Spleen (tissue), 11 donors: ENCODE data around the gene TRPV4. TPM values are rescaled to one million over a fixed set of nuclear protein-coding genes. Genes with fewer than 3 reads are reported as not detected.

ENCODE experiments used
- DNase-seq: peaks from one replicate; pipeline ENCODE4 v3.0.0-alpha.2; 2020
- H3K27ac ChIP-seq, 8 donors: fragments of 200-600 bp; sonication (generic) in 7 of 8; 1 replicate in 4 of 8; 2 replicates in 4 of 8; pipeline versions ENCODE4 v1.5.0 to v1.8.0; 2016 to 2021; ENCODE audit warnings: inconsistent platforms in 4 of 8, mild to moderate bottlenecking in 4 of 8, moderate library complexity in 1 of 8
- H3K27me3 ChIP-seq, 7 donors: fragments of 200-600 bp; sonication (generic) in 6 of 7; replicated peaks in 1 of 7; 1 replicate in 4 of 7; 2 replicates in 3 of 7; pipeline versions ENCODE4 v1.5.0 to v1.8.0; 2016 to 2021; ENCODE audit warnings: inconsistent platforms in 3 of 7, mild to moderate bottlenecking in 1 of 7
- H3K36me3 ChIP-seq, 6 donors: fragments of 200-600 bp; sonication (generic) in 5 of 6; 1 replicate in 4 of 6; 2 replicates in 2 of 6; pipeline versions ENCODE4 v1.5.0 to v1.8.0; 2016 to 2021; ENCODE audit warnings: inconsistent platforms in 2 of 6
- H3K4me1 ChIP-seq, 6 donors: fragments of 200-600 bp; sonication (generic) in 5 of 6; 1 replicate in 3 of 6; 2 replicates in 3 of 6; pipeline versions ENCODE4 v1.5.0 to v1.8.0; 2016 to 2021; ENCODE audit warnings: inconsistent platforms in 3 of 6
- H3K4me3 ChIP-seq, 8 donors: fragments of 200-600 bp; sonication (generic) in 7 of 8; 1 replicate in 4 of 8; 2 replicates in 4 of 8; pipeline versions ENCODE4 v1.5.0 to v1.8.0; 2016 to 2021; ENCODE audit warnings: inconsistent platforms in 4 of 8, mild to moderate bottlenecking in 4 of 8, moderate library complexity in 2 of 8
- H3K9me3 ChIP-seq, 8 donors: fragments of 200-600 bp; sonication (generic) in 7 of 8; 1 replicate in 4 of 8; 2 replicates in 4 of 8; pipeline versions ENCODE4 v1.5.0 to v1.8.0; 2016 to 2021; ENCODE audit warnings: inconsistent platforms in 4 of 8
- POLR2A ChIP-seq, 3 donors: fragments of 450-650 bp; IDR thresholded peaks; one replicate each; pipeline ENCODE4 v1.5.1; 2017; ENCODE audit warnings: antibody characterized with exemption in 3 of 3, mild to moderate bottlenecking in 1 of 3
- POLR2AphosphoS5 ChIP-seq, 3 donors: sonication (generic); formaldehyde crosslinking; IDR thresholded peaks; one replicate each; pipeline ENCODE4 v1.5.1; 2017; ENCODE audit warnings: antibody characterized with exemption in 3 of 3
- WGBS, 5 donors: extraction: QIAGEN DNeasy Blood & Tissue Kit in 3 of 5; methylation state at CpG; one replicate each; pipeline versions ENCODE4 v1.1.5 to v1.1.7; 2013 to 2018; 5-methylcytosine and 5-hydroxymethylcytosine counted together
- intact Hi-C: fragments of 100-400 bp; cut with DNase I; formaldehyde crosslinking; loops from one replicate; pipeline ENCODE4 v1.15.0; 2023; ENCODE audit warnings: low total_unique reads
- polyA plus RNA-seq, 3 donors: library from polyadenylated mRNA; stranded (reverse); fragments of 200-250 nt; gene quantifications; one replicate each; pipeline ENCODE4 v1.2.1, GENCODE V29; 2013
- total RNA-seq, 7 donors: library from RNA; depleted of rRNA in 3 of 7; stranded (reverse); fragments of >200 nt in 3 of 7; fragmentation: NEBNext Ultra II Directional in 4 of 7; extraction: Animal tissue kit (Norgen Biotek cat#: 25700) in 4 of 7; gene quantifications; one replicate each; pipeline versions ENCODE4 v1.1.0 to v1.2.1, GENCODE V29; 2016 to 2021
- TF ChIP-seq, protein P1 (sequence below), 11 experiments: fragments of 200-600 bp in 7 of 11; fragments of 450-650 bp in 4 of 11; sonication (generic) in 4 of 11; IDR thresholded peaks in 8 of 11; conservative IDR thresholded peaks in 3 of 11; 1 replicate in 7 of 11; 2 replicates in 4 of 11; pipeline versions ENCODE4 v1.4.0 to v1.8.0; 2016 to 2021; ENCODE audit warnings: antibody characterized with exemption in 11 of 11, inconsistent platforms in 4 of 11, mild to moderate bottlenecking in 1 of 11
- donor health status: healthy with polysubstance abuse.
- donor health status: DM: no; HTN: no; CAD: no; lungs with moderate emphysema.
- donor health status: DM: no; HTN: no; CAD: no.
- donor health status: Bipolar disorder and iron deficiency.
- donor health status: healthy.
- donor health status: DM: no; HTN: no; CAD: no.
- donor health status: DM: yes; HTN: yes; CAD: no.

TRPV4 gene
- total and polyA plus RNA-seq, 10 donors = 0.49 to 8.0 (median 4.4) TPM

GRCh38 chr12:109770104-109770860, 62.9 kb downstream of the TRPV4 start:
- Histone ChIP-seq H3K9me3 (no peaks in the 10 kb centered on the region), H3K27me3 (peaks cover 0 to 6% (median 0%) of the 10 kb centered on the region in 7 donors), H3K4me3 (no peak overlapping the region), H3K27ac (peak overlapping the region in 1 of 8 donors; percentile 21), H3K4me1 (peaks cover 0 to 39% (median 16%) of the 10 kb centered on the region in 6 donors), H3K36me3 (peaks cover 0 to 21% (median 3%) of the 10 kb centered on the region in 6 donors)
- intact Hi-C loops = loop anchor here (10.0 kb wide), 1 partner anchor 55 kb away; the partner anchor contains the start of gene FAM222A
- DNase-seq = no peak
- 72 to 82% (median 79%) methylated on average over 16 of the region's 16 CpGs for WGBS, 5 donors
- TF ChIP-seq, protein P1, sequence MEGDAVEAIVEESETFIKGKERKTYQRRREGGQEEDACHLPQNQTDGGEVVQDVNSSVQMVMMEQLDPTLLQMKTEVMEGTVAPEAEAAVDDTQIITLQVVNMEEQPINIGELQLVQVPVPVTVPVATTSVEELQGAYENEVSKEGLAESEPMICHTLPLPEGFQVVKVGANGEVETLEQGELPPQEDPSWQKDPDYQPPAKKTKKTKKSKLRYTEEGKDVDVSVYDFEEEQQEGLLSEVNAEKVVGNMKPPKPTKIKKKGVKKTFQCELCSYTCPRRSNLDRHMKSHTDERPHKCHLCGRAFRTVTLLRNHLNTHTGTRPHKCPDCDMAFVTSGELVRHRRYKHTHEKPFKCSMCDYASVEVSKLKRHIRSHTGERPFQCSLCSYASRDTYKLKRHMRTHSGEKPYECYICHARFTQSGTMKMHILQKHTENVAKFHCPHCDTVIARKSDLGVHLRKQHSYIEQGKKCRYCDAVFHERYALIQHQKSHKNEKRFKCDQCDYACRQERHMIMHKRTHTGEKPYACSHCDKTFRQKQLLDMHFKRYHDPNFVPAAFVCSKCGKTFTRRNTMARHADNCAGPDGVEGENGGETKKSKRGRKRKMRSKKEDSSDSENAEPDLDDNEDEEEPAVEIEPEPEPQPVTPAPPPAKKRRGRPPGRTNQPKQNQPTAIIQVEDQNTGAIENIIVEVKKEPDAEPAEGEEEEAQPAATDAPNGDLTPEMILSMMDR (IDR thresholded peaks at IDR 0.05 in 8 of 11, conservative IDR thresholded peaks at IDR 0.05 in 3 of 11) = no peak
- TF ChIP-seq POLR2AphosphoS5 (IDR thresholded peaks at IDR 0.05) = no peak
- no peak for TF ChIP-seq POLR2A (IDR thresholded peaks at IDR 0.05)

- intact Hi-C loops = no loop called here
- H3K27ac ChIP-seq = no peak overlapping the region
- peaks cover 0 to 21% (median 3%) of the 10 kb centered on the region in 6 donors for H3K36me3 ChIP-seq
- no peaks in the 10 kb centered on the region for H3K9me3 ChIP-seq
- H3K27me3 ChIP-seq = peaks cover 0 to 6% (median 0%) of the 10 kb centered on the region in 7 donors
- H3K4me1 ChIP-seq = peaks cover 0 to 28% (median 14%) of the 10 kb centered on the region in 6 donors
- no peak for DNase-seq
- WGBS, 5 donors = 89 to 99% (median 95%) methylated on average over 11 to 38 of the region's 38 CpGs
- H3K4me3 ChIP-seq = no peak overlapping the region
- TF ChIP-seq POLR2AphosphoS5 (IDR thresholded peaks at IDR 0.05) (no peak), POLR2A (IDR thresholded peaks at IDR 0.05) (no peak)
- TF ChIP-seq, protein P1 (IDR thresholded peaks at IDR 0.05 in 8 of 11, conservative IDR thresholded peaks at IDR 0.05 in 3 of 11) = no peak
Measured at GRCh38 chr12:109768901-109769670, 64.1 kb downstream of the TRPV4 start.

- peaks cover 0 to 21% (median 3%) of the 10 kb centered on the region in 6 donors for H3K36me3 ChIP-seq
- intact Hi-C loops = no loop called here
- no peak overlapping the region for H3K27ac ChIP-seq
- H3K27me3 ChIP-seq = peaks cover 0 to under 1% (median 0%) of the 10 kb centered on the region in 7 donors
- no peak for DNase-seq
- 94 to 97% (median 95%) methylated on average over 42 to 54 of the region's 54 CpGs for WGBS, 5 donors
- TF ChIP-seq POLR2AphosphoS5 (IDR thresholded peaks at IDR 0.05) (no peak), POLR2A (IDR thresholded peaks at IDR 0.05) (no peak)
- TF ChIP-seq, protein P1 (IDR thresholded peaks at IDR 0.05 in 8 of 11, conservative IDR thresholded peaks at IDR 0.05 in 3 of 11) = no peak
- H3K4me1 ChIP-seq = peaks cover 0 to 20% (median 7%) of the 10 kb centered on the region in 6 donors
- peaks cover 0 to 6% (median 5%) of the 10 kb centered on the region in 8 donors for H3K9me3 ChIP-seq
- no peak overlapping the region for H3K4me3 ChIP-seq
Measured at GRCh38 chr12:109767991-109768900, 65.0 kb downstream of the TRPV4 start.
